MV-4-11 (cell line): ENCODE results near the gene MED25.

Source experiments
- DNase-seq: peaks from one replicate; lab custom pipeline; 2025; lab: John Stamatoyannopoulos, UW

MED25 gene

DNA sequence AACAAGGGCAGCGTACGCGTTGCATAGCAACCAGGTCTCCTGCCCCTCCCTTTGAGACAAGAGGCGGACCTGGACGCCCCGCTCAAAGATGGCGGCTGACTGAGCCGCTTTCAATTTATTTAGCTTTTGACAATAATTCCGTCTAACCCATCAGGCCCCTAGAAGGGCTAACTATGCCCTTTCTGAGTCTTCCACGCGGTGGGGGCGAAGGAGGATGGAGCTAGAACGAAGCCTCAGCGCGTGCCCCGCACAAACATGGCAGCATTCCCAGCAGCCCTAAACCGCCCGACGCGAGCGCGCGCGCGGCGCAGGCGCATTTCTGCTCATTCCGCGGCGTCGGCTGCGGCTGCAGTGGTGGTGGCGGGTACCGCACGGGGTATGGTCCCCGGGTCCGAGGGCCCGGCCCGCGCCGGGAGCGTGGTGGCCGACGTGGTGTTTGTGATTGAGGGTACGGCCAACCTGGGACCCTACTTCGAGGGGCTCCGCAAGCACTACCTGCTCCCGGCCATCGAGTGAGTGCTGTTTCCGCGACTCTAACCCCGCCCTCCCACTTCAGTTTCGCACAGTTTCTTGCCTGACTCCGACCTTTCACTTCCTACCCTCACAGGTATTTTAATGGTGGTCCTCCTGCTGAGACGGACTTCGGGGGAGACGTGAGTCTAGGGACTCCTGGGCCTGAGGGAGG, at the start of gene MED25:
MED25 (plus strand) TSS at position 326 of the 685 bp plus-strand sequence; CDS start at position 379, 53 bp downstream.
- peak; percentile 90 for DNase-seq

- DNase-seq, result no peak
These were observed 47.6 kb upstream of the MED25 start for GRCh38 chr19:49770529-49770928.

DNA sequence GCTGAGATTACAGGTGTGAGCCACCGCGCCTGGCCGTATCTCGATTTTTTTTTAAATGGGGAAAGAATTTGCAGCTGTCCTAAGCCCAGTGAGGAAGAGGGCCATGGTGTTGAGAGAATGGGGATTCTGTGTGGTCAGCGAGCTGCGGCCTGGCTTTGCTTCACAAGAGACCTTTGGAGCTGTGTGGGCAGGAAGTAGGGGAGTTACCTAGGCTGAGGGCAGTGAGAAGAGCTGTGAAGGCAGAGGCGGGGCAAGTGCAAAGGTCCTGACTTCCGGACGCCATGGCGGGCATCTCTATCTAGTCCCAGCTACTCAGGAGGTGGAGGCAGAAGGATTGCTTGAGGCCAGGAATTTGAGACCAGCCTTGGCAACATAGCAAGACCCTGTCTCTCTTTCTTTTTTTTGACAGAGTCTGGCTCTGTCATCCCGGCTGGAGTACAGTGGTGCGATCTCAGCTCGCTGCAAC, 46.4 kb upstream of the MED25 start:
- DNase-seq, result no peak

GRCh38 chr19:49772850-49773432, 45.1 kb upstream of the MED25 start:
- no peak for DNase-seq

DNA sequence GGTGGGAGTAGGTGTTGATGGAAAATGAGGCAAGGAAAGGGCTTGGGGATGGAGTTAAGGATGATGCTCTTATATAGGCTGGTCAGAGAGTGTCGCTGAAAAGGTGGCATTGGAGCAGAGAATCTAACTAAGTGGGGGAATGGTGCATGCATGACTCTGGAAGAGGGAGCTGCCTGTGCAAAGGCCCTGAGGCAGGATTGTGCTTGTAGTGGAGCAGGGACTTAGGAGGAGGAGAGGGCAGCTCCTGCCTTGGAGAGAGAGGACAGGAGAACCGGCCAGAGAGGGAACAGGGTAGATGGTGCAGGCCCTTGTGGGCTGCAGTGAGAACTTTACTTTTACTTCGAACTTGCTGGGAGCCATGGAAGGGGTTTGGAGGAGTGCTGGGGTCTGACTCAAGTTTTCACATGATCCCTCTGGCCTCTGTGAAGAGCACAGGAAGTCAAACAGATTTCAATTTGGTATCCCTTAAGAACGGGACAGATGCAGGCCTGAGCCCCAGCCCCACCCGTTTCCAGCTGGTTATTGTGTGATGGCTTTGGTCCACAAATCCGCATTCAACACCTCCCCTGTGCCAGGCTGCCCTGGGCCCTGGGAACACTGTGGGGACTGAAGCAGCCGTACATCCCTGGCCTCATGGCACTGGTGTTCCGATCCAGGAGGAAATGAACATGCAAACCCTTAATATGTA, 44.3 kb upstream of the MED25 start:
- no peak for DNase-seq

DNA sequence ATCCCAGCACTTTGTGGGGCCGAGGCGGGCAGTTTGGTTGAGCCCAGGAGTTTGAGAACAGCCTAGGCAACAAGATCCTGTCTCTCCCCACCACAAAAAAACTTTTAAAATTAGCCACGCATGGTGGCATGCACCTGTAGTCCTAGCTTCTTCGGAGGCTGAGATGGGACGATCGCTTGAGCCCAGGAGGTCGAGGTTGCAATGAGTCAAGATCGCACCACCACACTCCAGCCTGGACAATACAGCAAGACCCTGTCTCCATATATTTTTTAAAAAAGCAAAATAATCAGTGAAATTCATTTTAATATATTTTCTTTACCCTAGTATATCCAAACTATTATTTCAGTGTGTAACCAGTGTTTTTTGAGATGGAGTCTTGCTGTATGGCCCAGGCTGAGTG, 43.1 kb upstream of the MED25 start:
- DNase-seq, result no peak

DNA sequence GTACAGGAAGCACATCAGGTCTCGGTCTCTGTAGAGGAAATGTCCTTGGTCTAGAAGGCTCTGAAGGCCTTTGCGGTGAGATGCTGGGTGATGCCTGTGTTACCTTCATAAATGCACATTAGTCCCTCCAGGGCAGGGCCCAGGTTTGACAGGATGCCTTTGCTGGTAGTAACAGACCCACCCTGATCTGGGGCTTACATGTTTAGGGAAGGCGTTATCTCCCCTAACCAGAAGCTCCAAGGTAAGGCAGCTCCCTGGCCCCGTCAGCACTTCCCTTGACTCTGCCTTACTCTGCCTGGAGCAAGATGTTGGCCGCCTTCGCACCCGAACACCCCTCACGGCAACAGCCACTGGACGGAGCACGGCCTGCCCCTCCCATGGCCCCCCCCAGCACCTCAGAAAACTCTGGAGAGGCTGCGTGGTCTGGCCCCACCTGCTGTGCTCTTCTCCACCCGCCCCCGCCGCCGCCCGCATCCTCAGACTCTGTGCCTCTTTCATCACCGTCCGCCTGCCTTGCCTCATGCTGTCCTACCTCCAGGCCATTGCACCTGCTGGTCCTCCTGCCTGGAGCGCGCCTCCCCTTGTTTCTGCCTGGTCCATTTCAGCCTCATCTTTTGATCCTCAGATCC, 42.2 kb upstream of the MED25 start:
- DNase-seq, result no peak

GRCh38 chr19:49776371-49776764, 41.7 kb upstream of the MED25 start:
- DNase-seq, result no peak

GRCh38 chr19:49779731-49780555, 38.1 kb upstream of the MED25 start:
- DNase-seq, result peak; percentile 95

- DNase-seq, result no peak
These were observed 37.2 kb upstream of the MED25 start for GRCh38 chr19:49780861-49781260.

DNA sequence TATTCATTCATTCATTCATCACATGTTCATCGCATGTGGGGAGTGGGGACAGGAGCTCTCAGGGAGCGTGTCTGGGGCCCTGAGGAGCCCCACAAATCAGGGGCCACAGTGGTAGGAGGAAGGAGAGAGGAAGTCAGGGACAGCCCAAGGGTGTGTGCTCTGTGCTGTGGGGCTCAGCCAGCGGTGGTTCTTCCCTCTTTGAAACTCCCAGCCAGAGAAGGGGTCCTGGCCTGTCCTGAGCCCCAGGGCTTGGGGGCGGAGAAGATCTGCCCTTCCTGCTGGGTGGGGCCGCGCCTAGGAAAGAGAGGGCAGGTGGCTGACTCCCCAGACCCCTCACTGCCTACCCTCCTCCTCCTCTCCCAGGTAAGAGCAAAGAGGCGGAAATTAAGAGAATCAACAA, 36.7 kb upstream of the MED25 start:
- peak; percentile 11 for DNase-seq

- no peak for DNase-seq
These were observed 35.6 kb upstream of the MED25 start for GRCh38 chr19:49782515-49782914.

- no peak for DNase-seq
These were observed 31.7 kb upstream of the MED25 start for GRCh38 chr19:49786376-49786820.

GRCh38 chr19:49787746-49788145, 30.3 kb upstream of the MED25 start:
- no peak for DNase-seq

DNA sequence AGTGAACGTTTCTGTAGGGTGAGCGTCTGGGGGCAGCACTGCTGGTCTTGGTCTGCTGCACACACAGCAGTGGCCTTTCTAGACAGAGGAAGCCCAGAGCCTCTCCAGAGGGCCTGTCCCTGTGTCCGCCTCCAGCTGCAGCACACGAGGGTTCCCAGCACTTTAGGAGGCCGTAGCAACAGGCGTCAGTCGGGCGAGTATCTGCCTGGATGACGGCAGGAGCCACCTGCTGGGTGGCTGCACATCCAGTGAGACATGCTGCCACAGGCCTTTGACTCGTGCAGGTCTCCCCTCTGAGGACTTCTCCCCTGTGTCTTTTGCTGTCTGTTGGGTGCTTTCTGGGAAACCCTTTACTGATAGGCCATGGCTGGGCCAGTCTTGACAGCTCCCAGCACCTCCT, 29.2 kb upstream of the MED25 start:
- DNase-seq, result no peak

- no peak for DNase-seq
These were observed 27.2 kb upstream of the MED25 start for GRCh38 chr19:49790866-49791265.

GRCh38 chr19:49791776-49792445, 26.2 kb upstream of the MED25 start:
- DNase-seq, result no peak

DNA sequence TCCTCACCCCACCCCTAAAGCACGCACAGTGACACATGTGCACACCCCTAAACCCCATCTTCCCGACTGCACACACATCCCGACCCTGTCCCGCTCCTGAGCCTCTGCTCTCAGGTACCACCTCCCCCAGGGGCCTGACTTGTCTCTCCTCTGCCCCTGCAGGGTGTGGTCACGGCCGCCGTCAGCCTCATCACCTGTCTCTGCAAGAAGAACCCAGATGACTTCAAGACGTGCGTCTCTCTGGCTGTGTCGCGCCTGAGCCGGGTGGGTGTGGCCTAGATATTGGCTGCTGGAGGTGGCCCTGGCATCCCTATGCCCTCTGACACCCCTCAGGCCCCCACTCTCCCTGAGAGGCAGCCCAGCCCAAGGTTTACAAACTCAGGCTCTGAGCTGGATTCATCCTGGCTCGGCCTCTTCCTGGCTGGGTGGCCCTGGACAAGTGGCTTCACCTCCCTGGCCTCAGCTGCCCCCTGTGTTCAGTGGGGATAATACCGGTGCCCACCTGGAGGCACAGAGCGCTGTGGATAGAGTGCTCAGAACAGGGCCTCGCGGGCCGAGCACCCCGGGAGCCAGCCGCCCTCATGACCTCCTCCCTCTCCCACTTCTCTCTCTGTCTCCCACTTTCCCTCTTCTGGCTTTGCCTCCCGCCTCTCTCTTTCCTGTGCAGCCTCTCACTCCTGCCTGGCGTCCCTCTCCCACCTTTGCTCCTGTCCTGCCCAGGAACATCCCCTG, 25.1 kb upstream of the MED25 start:
- no peak for DNase-seq

DNA sequence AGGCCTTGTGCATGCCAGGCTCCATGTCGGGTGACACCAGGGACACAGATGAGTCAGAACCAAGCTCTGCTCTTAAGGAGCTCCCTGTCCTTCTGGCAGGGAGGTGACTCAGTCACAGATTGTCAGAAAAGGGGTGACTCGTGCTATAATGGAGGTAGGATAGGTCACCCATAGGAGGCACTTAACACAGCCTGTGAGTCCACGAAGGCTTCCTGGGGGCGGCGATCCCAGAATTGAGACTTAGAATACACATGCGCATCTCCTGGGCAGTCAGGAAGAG, 24.6 kb upstream of the MED25 start:
- peak; percentile 44 for DNase-seq

DNA sequence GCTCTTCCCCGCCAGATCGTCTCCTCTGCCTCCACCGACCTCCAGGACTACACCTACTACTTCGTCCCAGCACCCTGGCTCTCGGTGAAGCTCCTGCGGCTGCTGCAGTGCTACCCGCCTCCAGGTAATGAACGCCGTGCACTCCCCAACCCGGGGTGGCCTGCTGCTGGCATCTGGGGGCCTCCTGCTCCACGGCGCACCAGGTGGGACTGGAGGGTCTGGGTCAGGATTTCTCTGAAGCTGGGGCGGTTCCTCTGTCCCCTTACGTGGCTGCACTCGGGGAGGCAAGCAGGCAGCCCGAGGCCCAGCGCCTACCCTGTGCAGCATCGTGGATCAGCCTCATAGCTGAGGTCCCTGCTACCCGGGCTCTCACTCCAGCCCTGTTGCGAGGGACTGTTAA, 22.5 kb upstream of the MED25 start:
- DNase-seq, result no peak

GRCh38 chr19:49798574-49798973, 19.5 kb upstream of the MED25 start:
- DNase-seq, result no peak
